Activated naive CD4-positive, alpha-beta T cell treated with Interleukin-2 at 50 U/mL for 16 hours (primary cell): ENCODE data around the gene SMIM28.

Experiments used
- DNase-seq: peaks from one replicate; pipeline ENCODE4 v3.0.0-alpha.2; 2020

Gene SMIM28

GRCh38 chr6:138374815-138375214 lies 2.9 kb upstream of the SMIM28 start:
- no peak for DNase-seq

- DNase-seq, result no peak
These were observed 663 bp upstream of the SMIM28 start for GRCh38 chr6:138377042-138377441.

GRCh38 chr6:138378463-138378862 lies 758 bp downstream of the SMIM28 start:
- no peak for DNase-seq

GRCh38 chr6:138382498-138383265 lies 5.0 kb downstream of the SMIM28 start:
- no peak for DNase-seq

- DNase-seq, result no peak
These were observed 6.1 kb downstream of the SMIM28 start for GRCh38 chr6:138383776-138384175.

- no peak for DNase-seq
These were observed 9.2 kb downstream of the SMIM28 start for GRCh38 chr6:138386897-138387296.

- no peak for DNase-seq
These were observed 10.1 kb downstream of the SMIM28 start for GRCh38 chr6:138387577-138388368.

GRCh38 chr6:138389551-138389950 lies 11.8 kb downstream of the SMIM28 start:
- DNase-seq, result no peak

- no peak for DNase-seq
These were observed 16.4 kb downstream of the SMIM28 start for GRCh38 chr6:138393871-138394783.

GRCh38 chr6:138396709-138397108 lies 19.0 kb downstream of the SMIM28 start:
- DNase-seq, result no peak

- no peak for DNase-seq
These were observed 19.7 kb downstream of the SMIM28 start for GRCh38 chr6:138397128-138398122.

- no peak for DNase-seq
These were observed 22.6 kb downstream of the SMIM28 start for GRCh38 chr6:138400326-138400725.

- no peak for DNase-seq
These were observed 24.5 kb downstream of the SMIM28 start for GRCh38 chr6:138401960-138402837.

GRCh38 chr6:138402838-138403187 lies 25.1 kb downstream of the SMIM28 start:
- no peak for DNase-seq

GRCh38 chr6:138403324-138403800 lies 25.7 kb downstream of the SMIM28 start:
- DNase-seq, result peak; percentile 29

GRCh38 chr6:138403801-138404665 lies 26.3 kb downstream of the SMIM28 start, which contains the start of gene HEBP2:
Gene HEBP2, plus strand, starts transcription at chr6:138404223. Its CDS starts 273 bp downstream, at chr6:138404496.
- DNase-seq, result peak; percentile 92

GRCh38 chr6:138404666-138405337 lies 27.1 kb downstream of the SMIM28 start:
- DNase-seq, result peak; percentile 35

- no peak for DNase-seq
These were observed 28.2 kb downstream of the SMIM28 start for GRCh38 chr6:138405816-138406413.

GRCh38 chr6:138406443-138406842 lies 28.7 kb downstream of the SMIM28 start:
- DNase-seq, result no peak
